ENCODE results near the gene CCDC40. TPM values are rescaled to one million over a fixed set of nuclear protein-coding genes. Genes with fewer than 3 reads are reported as not detected.
A peak's percentile ranks its signal among the peaks of the same experiment; 100 is the strongest.

Gene CCDC40
- total RNA-seq, 1 donor from 2014 or later, result 7.7 TPM

GRCh38 chr17:80126449-80126715 is 89.9 kb downstream of the CCDC40 start:
- Histone ChIP-seq H3K27ac (no peak overlapping the region), H2AFZ (replicated peaks) (no peak overlapping the region), H3K4me3 (no peak overlapping the region), H3F3A (ENCODE audit: low read depth) (peaks cover 14% of the 10 kb centered on the region), H3K27me3 (no peaks in the 10 kb centered on the region), H3K9ac (no peak overlapping the region), H3K36me3 (no peaks in the 10 kb centered on the region), H3K4me1 (peaks cover 11% of the 10 kb centered on the region), H3K4me2 (no peak overlapping the region), H3K79me2 (ENCODE audit: low read depth) (no peaks in the 10 kb centered on the region), H4K20me1 (ENCODE audit: low read depth) (no peaks in the 10 kb centered on the region), H3K9me3 (ENCODE audit: low read depth) (no peaks in the 10 kb centered on the region)
- peaks cover 6% of the 10 kb centered on the region for H3K27me3 Mint-ChIP-seq (ENCODE audit: insufficient read depth, low read depth)
- TF ChIP-seq CTCF (IDR thresholded peaks at IDR 0.05) (no peak), EZH2phosphoT487 (IDR thresholded peaks at IDR 0.05) (no peak), EZH2 (IDR thresholded peaks at IDR 0.05) (no peak)
- DNase-seq (ENCODE audit: low spot score), result no peak
- H3K4me1 Mint-ChIP-seq, result peaks cover 12% of the 10 kb centered on the region
- H3K9me3 Mint-ChIP-seq, result no peaks in the 10 kb centered on the region
- no peak overlapping the region for H3K4me3 Mint-ChIP-seq
- no peak overlapping the region for H3K27ac Mint-ChIP-seq
- no peaks in the 10 kb centered on the region for H3K36me3 Mint-ChIP-seq

- Mint-ChIP-seq H3K4me3 (no peak overlapping the region), H3K36me3 (peaks cover 12% of the 10 kb centered on the region), H3K4me1 (peaks cover 9% of the 10 kb centered on the region), H3K27ac (no peak overlapping the region), H3K27me3 (ENCODE audit: insufficient read depth, low read depth) (peaks cover 9% of the 10 kb centered on the region), H3K9me3 (no peaks in the 10 kb centered on the region)
- Histone ChIP-seq H4K20me1 (ENCODE audit: low read depth) (no peaks in the 10 kb centered on the region), H3K27me3 (no peaks in the 10 kb centered on the region), H3K79me2 (ENCODE audit: low read depth) (no peaks in the 10 kb centered on the region), H3K27ac (no peak overlapping the region), H3F3A (ENCODE audit: low read depth) (peaks cover 28% of the 10 kb centered on the region), H3K9ac (no peak overlapping the region), H3K4me2 (no peak overlapping the region), H3K4me1 (peaks cover 7% of the 10 kb centered on the region), H3K36me3 (no peaks in the 10 kb centered on the region), H2AFZ (replicated peaks) (no peak overlapping the region), H3K4me3 (no peak overlapping the region), H3K9me3 (ENCODE audit: low read depth) (no peaks in the 10 kb centered on the region)
- TF ChIP-seq EZH2 (IDR thresholded peaks at IDR 0.05), result no peak
- no peak for TF ChIP-seq CTCF (IDR thresholded peaks at IDR 0.05)
- no peak for TF ChIP-seq EZH2phosphoT487 (IDR thresholded peaks at IDR 0.05)
- no peak for DNase-seq (ENCODE audit: low spot score)
These were observed 92.6 kb downstream of the CCDC40 start for GRCh38 chr17:80129006-80129565.

GRCh38 chr17:80130992-80131391 is 94.5 kb downstream of the CCDC40 start:
- no peak overlapping the region for H3K4me3 ChIP-seq
- no peak for DNase-seq (ENCODE audit: low spot score)
- no peak overlapping the region for H3K4me3 Mint-ChIP-seq
- H3K27ac ChIP-seq, result peak overlapping the region; percentile 46
- H3K27me3 Mint-ChIP-seq (ENCODE audit: insufficient read depth, low read depth), result peaks cover 6% of the 10 kb centered on the region
- peaks cover 27% of the 10 kb centered on the region for H3F3A ChIP-seq (ENCODE audit: low read depth)
- TF ChIP-seq CTCF (IDR thresholded peaks at IDR 0.05) (no peak), EZH2 (IDR thresholded peaks at IDR 0.05) (no peak)
- no peak overlapping the region for H3K27ac Mint-ChIP-seq
- H3K27me3 ChIP-seq, result no peaks in the 10 kb centered on the region
- H3K4me1 Mint-ChIP-seq, result peaks cover under 1% of the 10 kb centered on the region
- H3K9me3 Mint-ChIP-seq, result no peaks in the 10 kb centered on the region
- H3K79me2 ChIP-seq (ENCODE audit: low read depth), result no peaks in the 10 kb centered on the region
- H4K20me1 ChIP-seq (ENCODE audit: low read depth), result no peaks in the 10 kb centered on the region
- H3K9ac ChIP-seq, result no peak overlapping the region
- H3K36me3 Mint-ChIP-seq, result peaks cover 12% of the 10 kb centered on the region
- H3K36me3 ChIP-seq, result no peaks in the 10 kb centered on the region
- H2AFZ ChIP-seq (replicated peaks), result no peak overlapping the region
- H3K9me3 ChIP-seq (ENCODE audit: low read depth), result no peaks in the 10 kb centered on the region
- no peaks in the 10 kb centered on the region for H3K4me1 ChIP-seq
- H3K4me2 ChIP-seq, result no peak overlapping the region
